ENCODE results near the gene NEK1. TPM values are rescaled to one million over a fixed set of nuclear protein-coding genes. Genes with fewer than 3 reads are reported as not detected.

Gene NEK1
- total and polyA plus RNA-seq, 2 donors (not counting 3 experiments of a cell fraction or from before 2014, with no cell fraction given) = 2.6 to 10.1 TPM

- CTCF ChIA-PET = interaction anchor here (1.4 to 1.5 kb wide), 2 partner anchors 108 to 176 kb away, joined by 3 to 4 read pairs; no protein-coding TSS in a partner anchor
- intact Hi-C loops (cut with micrococcal nuclease) = no loop called here
Observed at GRCh38 chr4:169615467-169616106, 3.2 kb upstream of the NEK1 start.

More at GRCh38 chr4:169615467-169616106, 3.2 kb upstream of the NEK1 start:
- dilution Hi-C loops (cut with MboI; ENCODE audit: extremely low pct_ligation_motif_present, low sequenced_read_pairs) = no loop called here
- no peak overlapping the region for H3K27ac ChIP-seq (ENCODE audit: insufficient read depth, low read depth, low read length)
- H3K9ac ChIP-seq (replicated peaks; ENCODE audit: extremely low read depth, insufficient read depth, low read length) = no peak overlapping the region
- H4K20me1 ChIP-seq (replicated peaks; ENCODE audit: control insufficient read depth, extremely low read depth, insufficient read depth, low read length) = no peaks in the 10 kb centered on the region
- peaks cover 4% of the 10 kb centered on the region for H3K79me2 ChIP-seq (ENCODE audit: control insufficient read depth, insufficient read depth, low read length)
- no peak for FAIRE-seq
- H3K4me1 ChIP-seq (ENCODE audit: control insufficient read depth, extremely low read depth, insufficient read depth, low read length) = peaks cover 26% of the 10 kb centered on the region
- H3K4me2 ChIP-seq (ENCODE audit: insufficient read depth, low read length) = no peak overlapping the region
- H3K27me3 ChIP-seq (ENCODE audit: control insufficient read depth in 2 of 2, insufficient read depth in 2 of 2, low read length in 2 of 2) = no peaks in the 10 kb centered on the region
- no peaks in the 10 kb centered on the region for H3K9me3 ChIP-seq (replicated peaks; ENCODE audit: control insufficient read depth, insufficient read depth, low read length)
- no peak overlapping the region for H3K4me3 ChIP-seq (replicated peaks in 1 of 3; ENCODE audit: insufficient read depth in 1 of 3, low read depth in 1 of 3, low read length in 3 of 3)
- no TSS peak for BruUV-seq (replicated peaks)
- DNase-seq (ENCODE audit: low read depth, low spot score) = no peak
- no peaks in the 10 kb centered on the region for H3K9me1 ChIP-seq (replicated peaks; ENCODE audit: control insufficient read depth, extremely low read depth, insufficient read depth, low read length)
- POLR2A ChIA-PET = no interaction called here
- H2AFZ ChIP-seq (ENCODE audit: low read depth, low read length) = no peak overlapping the region
- no peaks in the 10 kb centered on the region for H3K36me3 ChIP-seq (ENCODE audit: control insufficient read depth in 2 of 2, extremely low read depth in 1 of 2, insufficient read depth in 2 of 2, low read length in 2 of 2)
- TF ChIP-seq CTCF (IDR thresholded peaks at IDR 0.05; ENCODE audit: extremely low read depth in 1 of 2, insufficient read depth in 1 of 2, low read depth in 1 of 2, low read length in 2 of 2) (no peak), EZH2 (IDR thresholded peaks at IDR 0.05; ENCODE audit: borderline replicate concordance, low read depth, low read length, severe bottlenecking) (no peak)

Measured in endothelial cell of umbilical vein (primary cell).